Liver (tissue), 9 donors: ENCODE measurements around the gene TGM6. TPM values are rescaled to one million over a fixed set of nuclear protein-coding genes. Genes with fewer than 3 reads are reported as not detected.

Experiments
- DNase-seq: peaks from one replicate; pipeline ENCODE4 v3.0.0-alpha.2; 2017; ENCODE audit warnings: low spot score
- H3K27ac ChIP-seq, 2 donors: one replicate each; pipeline ENCODE4 v1.7.0; 2013; ENCODE audit warnings: inconsistent platforms in 2 of 2, low read length in 2 of 2, control low read depth in 1 of 2, low read depth in 1 of 2, mild to moderate bottlenecking in 1 of 2
- H3K27me3 ChIP-seq, 4 donors: one replicate each; pipeline versions ENCODE4 v1.6.1 to v1.7.0; 2013; ENCODE audit warnings: low read length in 3 of 4, inconsistent platforms in 1 of 4, mild to moderate bottlenecking in 1 of 4, moderate library complexity in 1 of 4; ENCODE audit not compliant: control insufficient read depth in 4 of 4, insufficient read depth in 4 of 4
- H3K36me3 ChIP-seq, 4 donors: one replicate each; pipeline versions ENCODE4 v1.6.1 to v1.7.0; 2013; ENCODE audit warnings: low read length in 3 of 4, mild to moderate bottlenecking in 3 of 4, low read depth in 1 of 4, moderate library complexity in 1 of 4; ENCODE audit not compliant: control insufficient read depth in 4 of 4, insufficient read depth in 3 of 4
- H3K4me1 ChIP-seq, 4 donors: one replicate each; pipeline versions ENCODE4 v1.6.1 to v1.7.0; 2013; ENCODE audit warnings: low read length in 3 of 4, mild to moderate bottlenecking in 3 of 4, moderate library complexity in 1 of 4; ENCODE audit not compliant: control insufficient read depth in 4 of 4, insufficient read depth in 4 of 4
- H3K4me3 ChIP-seq, 3 donors: one replicate each; pipeline versions ENCODE4 v1.6.1 to v1.7.0; 2013; ENCODE audit warnings: low read length in 3 of 3, control low read depth in 1 of 3, low read depth in 1 of 3, mild to moderate bottlenecking in 1 of 3
- H3K9ac ChIP-seq, 2 donors: one replicate each; pipeline ENCODE4 v1.7.0; 2013; ENCODE audit warnings: low read length in 2 of 2, mild to moderate bottlenecking in 2 of 2, moderate library complexity in 2 of 2, control low read depth in 1 of 2, low read depth in 1 of 2
- H3K9me3 ChIP-seq, 4 donors: one replicate each; pipeline versions ENCODE4 v1.6.1 to v1.7.0; 2013; ENCODE audit warnings: low read length in 3 of 4; ENCODE audit not compliant: control insufficient read depth in 4 of 4
- ATF3 ChIP-seq: IDR thresholded peaks from 2 replicates; pipeline ENCODE4 v1.6.1; 2016; ENCODE audit warnings: antibody characterized with exemption
- CTCF ChIP-seq: fragments of 150-350 bp; IDR thresholded peaks from 2 replicates; pipeline ENCODE4 v1.5.1; 2017; ENCODE audit warnings: improper control_type of control experiment, low read depth, low read length; ENCODE audit not compliant: missing input control
- EGR1 ChIP-seq, 2 donors: IDR thresholded peaks; 2 replicates each; pipeline ENCODE4 v1.6.1; 2016 to 2018; ENCODE audit warnings: antibody characterized with exemption in 2 of 2, low read depth in 2 of 2
- FOXA1 ChIP-seq: IDR thresholded peaks from 2 replicates; pipeline ENCODE4 v1.6.1; 2016; ENCODE audit warnings: antibody characterized with exemption
- FOXA2 ChIP-seq: IDR thresholded peaks from 2 replicates; pipeline ENCODE4 v1.6.1; 2016; ENCODE audit warnings: antibody characterized with exemption
- GABPA ChIP-seq, 2 donors: IDR thresholded peaks in 1 of 2; conservative IDR thresholded peaks in 1 of 2; 2 replicates each; pipeline ENCODE4 v1.6.1; 2016; ENCODE audit warnings: antibody characterized with exemption in 2 of 2, mild to moderate bottlenecking in 1 of 2, moderate library complexity in 1 of 2
- HNF4A ChIP-seq, 2 donors: conservative IDR thresholded peaks; 2 replicates each; pipeline ENCODE4 v1.6.1; 2016; ENCODE audit warnings: antibody characterized with exemption in 2 of 2, mild to moderate bottlenecking in 2 of 2
- HNF4G ChIP-seq: IDR thresholded peaks from 2 replicates; pipeline ENCODE4 v1.6.1; 2016; ENCODE audit warnings: antibody characterized with exemption
- JUND ChIP-seq, 2 donors: IDR thresholded peaks; 2 replicates each; pipeline ENCODE4 v1.6.1; 2016; ENCODE audit warnings: antibody characterized with exemption in 2 of 2
- MAX ChIP-seq: IDR thresholded peaks from 2 replicates; pipeline ENCODE4 v1.6.1; 2016; ENCODE audit warnings: antibody characterized with exemption
- NR2F2 ChIP-seq: IDR thresholded peaks from 2 replicates; pipeline ENCODE4 v1.6.1; 2016; ENCODE audit warnings: antibody characterized with exemption
- RAD21 ChIP-seq, 2 donors: IDR thresholded peaks; 2 replicates each; pipeline ENCODE4 v1.6.1; 2016; ENCODE audit warnings: antibody characterized with exemption in 2 of 2, mild to moderate bottlenecking in 2 of 2
- REST ChIP-seq: IDR thresholded peaks from 2 replicates; pipeline ENCODE4 v1.6.1; 2016; ENCODE audit warnings: antibody characterized with exemption, mild to moderate bottlenecking
- RXRA ChIP-seq, 2 donors: IDR thresholded peaks; 2 replicates each; pipeline ENCODE4 v1.6.1; 2017 to 2018; ENCODE audit warnings: antibody characterized with exemption in 2 of 2, mild to moderate bottlenecking in 1 of 2
- SP1 ChIP-seq: IDR thresholded peaks from 2 replicates; pipeline ENCODE4 v1.6.1; 2018; ENCODE audit warnings: antibody characterized with exemption, mild to moderate bottlenecking
- TAF1 ChIP-seq: conservative IDR thresholded peaks from 2 replicates; pipeline ENCODE4 v1.6.1; 2016; ENCODE audit warnings: antibody characterized with exemption, mild to moderate bottlenecking
- YY1 ChIP-seq: IDR thresholded peaks from 2 replicates; pipeline ENCODE4 v1.6.1; 2016; ENCODE audit warnings: antibody characterized with exemption, mild to moderate bottlenecking
- ZBTB33 ChIP-seq: IDR thresholded peaks from 2 replicates; pipeline ENCODE4 v1.6.1; 2016; ENCODE audit warnings: antibody characterized with exemption
- WGBS: extraction: QIAGEN DNeasy Blood & Tissue Kit; methylation state at CpG from one replicate; pipeline ENCODE4 v1.1.7; 2013; 5-methylcytosine and 5-hydroxymethylcytosine counted together
- polyA plus RNA-seq, 2 donors: library from polyadenylated mRNA; stranded (reverse) in 1 of 2; unstranded in 1 of 2; fragments of 200-250 nt in 1 of 2; fragments of >200 nt in 1 of 2; fragmentation: Nextera tagmentation in 1 of 2; extraction: Ambion mirVana in 1 of 2; gene quantifications; one replicate each; pipeline versions ENCODE4 v1.2.1 to v1.2.3, GENCODE V29; 2013 to 2015
- total RNA-seq, 2 donors: library from RNA; depleted of rRNA; stranded (reverse); fragments of >200 nt; gene quantifications; one replicate each; pipeline ENCODE4 v1.2.3, GENCODE V29; 2014
- donor health status: healthy.
- donor health status: healthy.
- donor health status: healthy.
- donor health status: healthy.
- donor health status: healthy.

The TGM6 gene
- total and polyA plus RNA-seq, 4 donors, result not detected

GRCh38 chr20:2349801-2350200 is 30.9 kb upstream of the TGM6 start:
- no peak for DNase-seq
- Histone ChIP-seq H3K36me3 (no peaks in the 10 kb centered on the region), H3K27me3 (no peaks in the 10 kb centered on the region), H3K4me3 (no peak overlapping the region), H3K27ac (no peak overlapping the region), H3K9ac (no peak overlapping the region), H3K4me1 (peaks cover 0 to 2% (median 0%) of the 10 kb centered on the region in 4 donors), H3K9me3 (peaks cover 0 to 3% (median 1%) of the 10 kb centered on the region in 4 donors)
- no peak for TF ChIP-seq RAD21 (IDR thresholded peaks at IDR 0.05)
- no peak for TF ChIP-seq MAX
- no peak for TF ChIP-seq ZBTB33
- TF ChIP-seq TAF1, result no peak
- no peak for TF ChIP-seq NR2F2
- no peak for TF ChIP-seq RXRA (IDR thresholded peaks at IDR 0.05)
- no peak for TF ChIP-seq HNF4A (conservative IDR thresholded peaks at IDR 0.05)
- TF ChIP-seq HNF4G, result no peak
- no peak for TF ChIP-seq EGR1 (IDR thresholded peaks at IDR 0.05; ENCODE audit: low read depth in 2 of 2)
- no peak for TF ChIP-seq JUND (IDR thresholded peaks at IDR 0.05)
- WGBS, result 73% methylated on average over 4 of the region's 4 CpGs

GRCh38 chr20:2350606-2351005 is 30.1 kb upstream of the TGM6 start:
- DNase-seq, result no peak
- Histone ChIP-seq H3K4me3 (no peak overlapping the region), H3K27ac (no peak overlapping the region), H3K4me1 (peaks cover 0 to 2% (median 0%) of the 10 kb centered on the region in 4 donors), H3K36me3 (no peaks in the 10 kb centered on the region), H3K9me3 (peaks cover 0 to 3% (median 1%) of the 10 kb centered on the region in 4 donors), H3K27me3 (no peaks in the 10 kb centered on the region), H3K9ac (no peak overlapping the region)
- TF ChIP-seq ZBTB33 (no peak), RAD21 (IDR thresholded peaks at IDR 0.05) (no peak), GABPA (IDR thresholded peaks at IDR 0.05 in 1 of 2, conservative IDR thresholded peaks at IDR 0.05 in 1 of 2) (no peak), RXRA (IDR thresholded peaks at IDR 0.05) (no peak), HNF4A (conservative IDR thresholded peaks at IDR 0.05) (no peak), YY1 (no peak), CTCF (no peak), HNF4G (no peak), ATF3 (no peak), FOXA1 (no peak), FOXA2 (no peak), JUND (IDR thresholded peaks at IDR 0.05) (no peak), SP1 (no peak), REST (no peak), NR2F2 (no peak), TAF1 (no peak), EGR1 (IDR thresholded peaks at IDR 0.05; ENCODE audit: low read depth in 2 of 2) (no peak), MAX (no peak)
- 90% methylated on average over 5 of the region's 5 CpGs for WGBS
